ENCODE data around the gene MTARC1. TPM values are rescaled to one million over a fixed set of nuclear protein-coding genes. Genes with fewer than 3 reads are reported as not detected.

MTARC1 gene
- 1 to 10 TPM in 10 of 12 donors, not detected in 2; 4.1 to 9.9 (median 7.6) TPM for polyA plus RNA-seq (ENCODE audit: insufficient read length in 12 of 12)
- long read RNA-seq, donor 1, full-length matches to known transcripts = 7 of 14 reads
- long read RNA-seq, donor 1, partial matches to known transcripts = 7 of 14 reads
- long read RNA-seq, donor 1, other reads (novel, unspliced or antisense) = 0 of 14 reads
- long read RNA-seq, donor 2 = 0 reads
- long read RNA-seq, donor 3 = 0 reads
- long read RNA-seq, donor 4 = 0 reads
- long read RNA-seq, donor 5, full-length matches to known transcripts = 2 of 2 reads
- long read RNA-seq, donor 5, partial matches to known transcripts = 0 of 2 reads
- long read RNA-seq, donor 5, other reads (novel, unspliced or antisense) = 0 of 2 reads
- long read RNA-seq, donor 6 = 0 reads
- long read RNA-seq, donor 7 = 0 reads
- long read RNA-seq, donor 8, full-length matches to known transcripts = 1 of 1 reads
- long read RNA-seq, donor 8, partial matches to known transcripts = 0 of 1 reads
- long read RNA-seq, donor 8, other reads (novel, unspliced or antisense) = 0 of 1 reads
- long read RNA-seq, donor 9 = 0 reads
- long read RNA-seq, donor 10, full-length matches to known transcripts = 2 of 2 reads
- long read RNA-seq, donor 10, partial matches to known transcripts = 0 of 2 reads
- long read RNA-seq, donor 10, other reads (novel, unspliced or antisense) = 0 of 2 reads
- long read RNA-seq, donor 11, full-length matches to known transcripts = 3 of 3 reads
- long read RNA-seq, donor 11, partial matches to known transcripts = 0 of 3 reads
- long read RNA-seq, donor 11, other reads (novel, unspliced or antisense) = 0 of 3 reads

- peak; percentile 41 for DNase-seq
Measured at GRCh38 chr1:220786337-220787068, at the start of gene MTARC1. Gene MTARC1 (plus strand): TSS chr1:220786913. CDS start chr1:220786945, 32 bp downstream.

GRCh38 chr1:220741349-220741748 is 45.4 kb upstream of the MTARC1 start:
- no peak for DNase-seq

GRCh38 chr1:220741825-220742224 is 44.9 kb upstream of the MTARC1 start:
- DNase-seq = no peak

DNA sequence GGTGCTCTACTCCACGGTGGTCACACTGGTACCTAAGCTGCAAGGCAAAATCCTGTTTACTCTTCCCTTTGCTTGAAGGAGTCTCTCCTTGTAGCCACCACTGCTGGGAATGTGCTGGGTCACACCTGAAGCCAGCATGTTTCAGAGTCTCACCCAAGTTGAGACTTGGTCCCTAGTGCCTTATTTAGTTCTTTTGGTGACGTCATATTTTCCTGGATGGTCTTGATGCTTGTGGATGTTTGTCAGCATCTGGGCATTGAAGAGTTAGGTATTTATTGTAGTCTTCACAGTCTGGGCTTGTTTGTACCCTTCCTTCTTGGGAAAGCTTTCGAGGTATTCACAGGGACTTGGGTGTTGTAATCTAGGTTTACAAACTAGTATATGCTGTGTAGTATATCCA is 44.2 kb upstream of the MTARC1 start:
- DNase-seq = no peak

DNA sequence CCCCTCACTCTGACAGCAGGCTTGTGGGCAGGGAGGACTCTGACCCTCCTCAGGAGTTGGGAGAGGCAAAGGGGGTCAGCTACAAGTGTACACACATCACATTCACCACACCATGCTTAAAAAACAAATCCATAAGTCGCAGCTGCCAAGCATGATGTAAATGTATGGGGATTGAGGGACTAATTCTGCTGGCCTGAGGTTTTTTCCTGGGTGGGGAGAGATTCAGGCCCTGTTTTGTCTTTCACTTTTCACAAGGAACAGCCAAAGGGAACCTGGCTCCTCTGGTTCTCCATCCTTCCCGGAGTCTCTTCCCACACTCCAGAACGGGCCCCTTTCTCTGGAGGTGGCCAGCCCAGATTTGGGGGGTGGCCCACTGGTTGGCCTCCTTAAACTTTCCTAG is 39.9 kb upstream of the MTARC1 start:
- DNase-seq = peak; percentile 32

DNA sequence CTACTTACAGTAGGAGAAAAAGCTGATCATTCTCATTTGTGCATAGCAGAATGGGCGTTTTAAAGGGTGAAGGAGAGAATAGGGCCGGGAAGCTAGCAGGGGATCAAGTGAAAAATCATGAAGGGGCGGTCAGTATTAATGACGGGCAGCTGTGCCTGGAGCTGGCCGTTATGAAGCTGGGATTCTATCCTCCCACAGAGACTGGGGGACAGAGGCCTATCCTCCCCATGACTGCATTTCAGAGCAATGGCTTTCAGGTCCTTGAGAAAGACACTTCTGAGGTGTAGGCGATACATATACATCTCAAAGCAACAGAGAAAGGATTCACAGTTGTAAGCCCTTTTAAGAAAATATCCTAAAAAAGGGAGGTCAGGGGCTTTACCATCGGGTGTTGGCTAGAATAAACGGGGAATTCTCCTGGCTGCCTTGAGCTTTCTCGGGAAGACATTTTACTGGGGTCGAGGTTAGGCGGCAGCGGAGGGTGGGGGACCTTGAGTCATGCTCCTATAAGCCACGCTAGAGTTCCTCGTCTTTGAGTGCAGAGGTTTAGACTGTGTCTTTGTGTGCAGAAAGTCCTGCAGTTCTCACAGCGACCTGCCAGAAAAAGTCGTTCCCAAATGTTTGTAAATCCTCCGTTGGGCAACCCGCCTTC is 39.1 kb upstream of the MTARC1 start:
- no peak for DNase-seq

GRCh38 chr1:220748089-220748934 is 38.4 kb upstream of the MTARC1 start, which contains the start of gene MTARC2:
Gene MTARC2 (plus strand): TSS chr1:220748322. CDS start chr1:220748532, 210 bp downstream.
- DNase-seq = peak; percentile 82

DNA sequence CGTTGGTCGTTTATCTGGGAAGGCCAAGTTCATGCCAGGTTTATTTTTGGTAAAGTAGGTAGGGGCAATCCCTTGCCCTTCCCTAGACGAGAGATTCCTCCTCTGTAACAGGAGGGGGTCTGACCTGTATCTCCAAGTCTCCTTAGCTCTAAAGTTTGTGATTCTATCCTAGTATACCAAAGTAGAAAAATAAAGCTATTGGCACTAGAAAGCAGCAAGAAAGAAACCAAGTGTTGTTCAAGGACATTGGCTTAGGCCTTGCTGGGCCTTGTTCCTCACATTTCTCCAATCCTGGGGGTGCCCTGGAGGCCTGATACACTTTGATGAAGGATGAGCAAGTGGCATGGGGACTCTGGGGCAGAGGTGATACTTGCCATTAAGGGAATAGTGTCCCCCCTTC is 37.8 kb upstream of the MTARC1 start:
- DNase-seq = peak; percentile 10

GRCh38 chr1:220750131-220750515 is 36.6 kb upstream of the MTARC1 start:
- peak; percentile 44 for DNase-seq

GRCh38 chr1:220751111-220751510 is 35.6 kb upstream of the MTARC1 start:
- no peak for DNase-seq

DNA sequence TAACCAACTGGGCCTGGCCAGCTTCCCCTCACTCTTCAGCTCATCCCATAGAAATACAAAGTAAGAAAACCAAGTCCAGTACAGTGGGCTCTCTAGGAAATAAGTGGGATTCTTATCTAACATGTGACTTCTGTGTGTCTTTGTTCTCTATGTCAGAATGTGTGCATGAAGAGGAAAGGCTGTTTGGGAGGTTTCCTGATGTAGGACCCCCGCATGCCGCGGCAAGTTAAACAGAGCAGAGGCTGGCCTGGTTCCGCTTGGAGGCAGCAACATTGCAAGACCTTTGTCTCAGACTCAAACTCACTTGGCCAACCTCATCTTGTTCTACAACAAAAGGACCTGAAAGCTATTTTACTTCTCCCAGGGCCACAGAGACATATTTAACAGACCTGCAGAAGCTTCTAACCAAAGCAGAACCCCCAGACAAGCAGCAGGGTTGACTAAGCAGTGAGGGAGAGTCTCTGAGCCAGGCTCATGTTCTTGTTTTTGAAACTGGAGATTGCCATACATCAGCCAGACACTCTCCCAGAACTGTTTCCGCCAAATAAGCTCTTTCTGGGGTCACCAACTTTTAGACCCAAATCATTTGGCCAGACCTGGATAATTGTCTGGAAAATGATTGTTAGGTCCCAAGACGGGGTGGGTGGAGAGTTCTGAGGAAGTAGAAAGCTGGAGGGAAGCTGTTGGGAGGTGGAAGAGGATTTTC is 32.3 kb upstream of the MTARC1 start:
- no peak for DNase-seq

GRCh38 chr1:220754918-220755295 is 31.8 kb upstream of the MTARC1 start:
- DNase-seq = no peak

- no peak for DNase-seq
Measured at GRCh38 chr1:220755309-220755708, 31.4 kb upstream of the MTARC1 start.

GRCh38 chr1:220757441-220757840 is 29.3 kb upstream of the MTARC1 start:
- DNase-seq = no peak

DNA sequence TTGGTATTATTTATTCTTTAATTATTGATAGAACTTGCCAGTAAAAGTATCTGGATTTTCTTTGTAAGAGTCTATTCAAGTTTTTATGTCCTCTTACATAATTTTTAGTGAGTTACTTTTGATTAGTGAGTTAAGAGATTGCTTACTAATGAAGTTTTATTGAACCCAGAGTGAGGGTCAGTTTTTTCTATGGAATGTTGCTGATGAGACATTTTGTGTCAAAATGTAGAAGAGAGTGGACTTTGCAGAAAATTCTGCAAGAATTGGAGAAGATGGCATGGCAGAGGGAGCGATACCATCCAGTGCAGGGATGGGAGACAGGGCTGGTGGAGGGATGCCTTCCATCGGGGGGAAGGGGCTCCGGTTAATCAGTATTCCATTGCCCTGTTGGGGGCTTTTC is 27.6 kb upstream of the MTARC1 start:
- no peak for DNase-seq

- no peak for DNase-seq
Measured at GRCh38 chr1:220761688-220762427, 24.9 kb upstream of the MTARC1 start.

DNA sequence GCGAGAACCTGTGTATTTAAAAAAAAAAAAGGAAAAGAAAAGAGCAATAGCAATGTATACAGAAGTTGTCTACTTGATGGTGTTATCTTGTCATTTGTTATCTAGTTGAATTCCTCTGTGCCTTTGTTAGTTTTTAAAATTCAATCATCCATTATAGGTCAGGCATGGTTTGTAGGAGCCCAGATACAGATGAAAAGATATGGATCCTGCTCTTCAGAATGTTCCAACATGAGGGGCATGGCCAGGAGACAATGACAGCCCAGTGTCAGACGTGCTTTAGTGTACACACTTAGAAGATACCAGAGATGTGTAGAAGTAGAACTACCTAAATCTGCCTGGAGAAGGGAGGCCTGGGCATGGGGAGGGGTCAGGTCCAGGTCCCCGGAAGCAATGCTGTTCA is 22.0 kb upstream of the MTARC1 start:
- no peak for DNase-seq

DNA sequence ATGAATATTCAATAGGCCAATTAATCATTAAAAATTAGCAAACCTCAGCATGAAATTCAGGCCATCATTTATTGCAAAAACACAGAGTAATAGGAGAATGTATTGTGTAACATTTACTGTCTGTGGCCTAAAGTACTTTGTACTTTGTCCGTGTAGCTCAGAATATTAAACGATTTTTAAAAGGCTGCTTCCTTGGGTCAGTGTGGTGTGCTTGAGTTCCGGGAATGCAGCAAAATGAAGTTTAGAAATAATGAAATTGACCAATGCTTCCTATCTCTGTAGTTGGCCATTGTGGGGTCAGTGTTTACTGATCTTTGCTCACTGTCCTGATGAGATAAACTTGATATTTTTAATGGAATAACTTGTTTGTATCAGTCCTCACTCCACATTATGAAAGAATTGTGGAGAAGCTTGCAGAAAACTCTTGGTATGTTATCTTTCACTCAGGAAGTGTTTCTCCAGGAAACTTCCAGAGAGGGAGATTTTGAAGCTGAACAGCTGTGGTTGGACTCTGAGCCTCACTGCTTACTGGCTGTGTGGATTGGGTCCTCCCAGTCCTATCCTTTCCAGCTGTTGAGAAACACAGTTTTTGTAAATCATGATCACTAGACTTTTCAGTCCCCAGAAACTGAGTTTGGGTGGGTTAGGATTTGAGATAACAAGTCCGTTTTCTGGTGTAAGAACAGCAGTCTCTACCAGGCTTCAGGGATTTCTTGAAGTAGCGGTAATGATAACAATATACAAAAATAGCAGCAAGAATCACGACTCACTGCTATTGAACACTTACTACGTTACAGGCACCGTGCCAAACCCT is 19.2 kb upstream of the MTARC1 start:
- DNase-seq = peak; percentile 14
